A673 (cell line): ENCODE measurements around the gene PPM1M. TPM values are rescaled to one million over a fixed set of nuclear protein-coding genes. Genes with fewer than 3 reads are reported as not detected.

ENCODE experiments used
- BruUV-seq: library from RNA; stranded (reverse); fragments of 400-500 nt; replicated peaks from 2 replicates; lab custom pipeline; 2021; lab: Mats Ljungman, UMichigan
- CTCF ChIA-PET: fragments of 300-600 bp; sonication (Branson Sonifier 250); formaldehyde crosslinking; loops from one replicate; lab custom pipeline; 2022; ENCODE audit warnings: antibody characterized with exemption; lab: Charles Lee
- POLR2A ChIA-PET: fragments of 300-600 bp; sonication (Branson Sonifier 250); formaldehyde crosslinking; loops from one replicate; lab custom pipeline; 2022; ENCODE audit warnings: antibody characterized with exemption; ENCODE audit not compliant: low non-redundant PET; lab: Charles Lee
- DNase-seq: peaks from one replicate; pipeline ENCODE4 v3.0.0-alpha.2; 2015; ENCODE audit warnings: low spot score
- H3K27ac ChIP-seq: fragments of 200-600 bp; sonication (generic); 2 replicates; pipeline ENCODE4 v1.5.1; 2016; ENCODE audit warnings: mixed run types, low read depth, mild to moderate bottlenecking, mixed read lengths, antibody characterized with exemption, low read length; ENCODE audit not compliant: poor library complexity, severe bottlenecking
- H3K27me3 ChIP-seq: fragments of 200-600 bp; sonication (generic); replicated peaks from 2 replicates; pipeline ENCODE4 v1.6.1; 2017; ENCODE audit warnings: mixed run types, low read depth, mild to moderate bottlenecking, mixed read lengths, antibody characterized with exemption, low read length; ENCODE audit not compliant: insufficient read depth, poor library complexity
- H3K36me3 ChIP-seq: fragments of 200-600 bp; sonication (generic); 2 replicates; pipeline ENCODE4 v1.6.1; 2016; ENCODE audit warnings: mixed run types, mild to moderate bottlenecking, mixed read lengths, antibody characterized with exemption, low read length; ENCODE audit not compliant: insufficient read depth, poor library complexity, severe bottlenecking
- H3K4me1 ChIP-seq: fragments of 200-600 bp; sonication (generic); 2 replicates; pipeline ENCODE4 v1.6.1; 2017; ENCODE audit warnings: mixed run types, mild to moderate bottlenecking, mixed read lengths, antibody characterized with exemption, low read length; ENCODE audit not compliant: insufficient read depth, poor library complexity, severe bottlenecking
- H3K4me3 ChIP-seq: fragments of 200-600 bp; sonication (generic); 2 replicates; pipeline ENCODE4 v1.5.1; 2016; ENCODE audit warnings: low read depth, mixed run types, mild to moderate bottlenecking, mixed read lengths, low read length; ENCODE audit not compliant: poor library complexity, severe bottlenecking
- H3K9me3 ChIP-seq: fragments of 200-600 bp; sonication (generic); 2 replicates; pipeline ENCODE4 v1.6.1; 2016; ENCODE audit warnings: mixed run types, low read depth, mild to moderate bottlenecking, mixed read lengths, antibody characterized with exemption, low read length; ENCODE audit not compliant: poor library complexity, severe bottlenecking
- CTCF ChIP-seq: fragments of 300-800, 200-600 bp; sonication (generic); conservative IDR thresholded peaks from 2 replicates; pipeline ENCODE4 v1.5.1; 2017; ENCODE audit warnings: low read depth, mild to moderate bottlenecking, antibody characterized with exemption, low read length, moderate library complexity, mixed read lengths
- EZH2 ChIP-seq: fragments of 200-600 bp; sonication (generic); IDR thresholded peaks from 2 replicates; pipeline ENCODE4 v1.6.1; 2017; ENCODE audit warnings: borderline replicate concordance, low read depth, mild to moderate bottlenecking, mixed read lengths, antibody characterized with exemption, low read length; ENCODE audit not compliant: poor library complexity, severe bottlenecking
- intact Hi-C: fragments of 100-400 bp; cut with micrococcal nuclease; formaldehyde crosslinking; loops from one replicate; pipeline ENCODE4 v1.10.0; 2022; ENCODE audit not compliant: unreplicated experiment
- total RNA-seq: library from RNA; stranded (reverse); gene quantifications from 2 replicates; pipeline ENCODE4 v1.2.3, GENCODE V29; 2021

Gene PPM1M
- total RNA-seq, 1 experiment from 2014 or later: 3.6 TPM

- no TSS peak for BruUV-seq
- no peaks in the 10 kb centered on the region for H3K4me1 ChIP-seq
- no peak overlapping the region for H3K27ac ChIP-seq
- no peak for TF ChIP-seq CTCF
- no peak for TF ChIP-seq EZH2
- H3K9me3 ChIP-seq: no peaks in the 10 kb centered on the region
- no peak overlapping the region for H3K4me3 ChIP-seq
- no peak for DNase-seq
- POLR2A ChIA-PET: no interaction called here
- H3K36me3 ChIP-seq: peaks cover 14% of the 10 kb centered on the region
- CTCF ChIA-PET: no interaction called here
- intact Hi-C loops: no loop called here
- no peaks in the 10 kb centered on the region for H3K27me3 ChIP-seq
Measured at GRCh38 chr3:52216585-52217408, 28.8 kb upstream of the PPM1M start.

GRCh38 chr3:52217409-52217805 lies 28.2 kb upstream of the PPM1M start:
- Histone ChIP-seq H3K4me3 (no peak overlapping the region), H3K27me3 (no peaks in the 10 kb centered on the region), H3K4me1 (no peaks in the 10 kb centered on the region), H3K27ac (no peak overlapping the region), H3K36me3 (peaks cover 11% of the 10 kb centered on the region), H3K9me3 (no peaks in the 10 kb centered on the region)
- intact Hi-C loops: no loop called here
- ChIA-PET CTCF (no interaction called here), POLR2A (no interaction called here)
- BruUV-seq: no TSS peak
- no peak for TF ChIP-seq EZH2
- TF ChIP-seq CTCF: no peak
- no peak for DNase-seq

- no peak overlapping the region for H3K27ac ChIP-seq
- H3K27me3 ChIP-seq: no peaks in the 10 kb centered on the region
- no peaks in the 10 kb centered on the region for H3K9me3 ChIP-seq
- DNase-seq: no peak
- ChIA-PET CTCF (no interaction called here), POLR2A (interaction anchor here (0.6 kb wide), 1 partner anchor 27 kb away, joined by 6 read pairs; the partner anchor contains the start of gene PPM1M)
- intact Hi-C loops: no loop called here
- no peak overlapping the region for H3K4me3 ChIP-seq
- no peak for TF ChIP-seq CTCF
- TF ChIP-seq EZH2: no peak
- no peaks in the 10 kb centered on the region for H3K4me1 ChIP-seq
- BruUV-seq: no TSS peak
- H3K36me3 ChIP-seq: peaks cover 8% of the 10 kb centered on the region
Measured at GRCh38 chr3:52218026-52218425, 27.5 kb upstream of the PPM1M start.
